ENCODE results near the gene GFPT2.

GFPT2 gene

DNA sequence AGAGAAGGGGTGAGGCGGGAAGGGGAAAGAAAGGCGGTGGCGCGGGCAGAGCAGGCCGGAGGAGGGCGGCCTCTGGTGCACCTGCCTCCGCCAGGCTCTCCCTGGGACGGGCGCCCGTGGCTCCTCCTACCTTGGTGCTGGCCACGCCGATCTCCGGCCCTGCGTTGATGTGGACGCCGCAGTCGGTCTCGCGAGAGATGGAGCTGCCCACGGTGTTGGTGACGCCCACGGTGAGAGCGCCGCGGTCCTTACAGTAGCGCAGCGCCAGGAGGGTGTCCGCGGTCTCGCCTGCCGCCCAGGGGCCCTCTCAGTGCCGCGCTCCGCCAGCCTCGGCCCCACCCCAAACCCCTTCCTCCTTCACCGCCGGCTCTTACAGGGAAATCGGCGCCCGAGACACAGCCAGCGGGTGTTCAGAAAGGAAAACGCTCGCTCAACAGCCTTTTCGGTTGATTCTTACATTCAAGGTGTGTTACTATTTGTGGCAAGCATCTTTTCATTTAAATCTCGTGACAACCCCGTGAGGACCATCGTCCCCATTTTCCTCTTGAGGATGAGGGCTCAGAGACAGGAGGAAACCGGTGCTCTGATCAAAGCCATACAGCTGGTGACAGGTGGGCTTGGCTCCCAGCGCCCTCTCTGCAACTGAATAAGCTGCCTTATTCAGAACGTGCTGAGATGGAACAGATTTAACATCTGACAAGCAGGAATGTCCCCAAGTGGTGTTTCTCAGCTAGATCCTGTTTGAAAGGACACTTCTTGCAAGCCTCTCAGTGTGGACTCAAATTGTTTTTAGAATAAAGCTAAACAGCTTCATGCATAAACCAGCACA, 39.2 kb downstream of the GFPT2 start (continued):
- TF ChIP-seq ZNF792 (tag by site-specific recombination; IDR thresholded peaks at IDR 0.05) = no peak
- TF ChIP-seq ZEB2 (tag by site-specific recombination; IDR thresholded peaks at IDR 0.05) = no peak
- no peak for TF ChIP-seq ZNF169 (tag by site-specific recombination; IDR thresholded peaks at IDR 0.05)
- TF ChIP-seq TRIM28 (IDR thresholded peaks at IDR 0.05; ENCODE audit: borderline replicate concordance, low read length) = no peak
- no peak for TF ChIP-seq ZSCAN16 (tag by site-specific recombination; IDR thresholded peaks at IDR 0.05)
- TF ChIP-seq, protein P1, sequence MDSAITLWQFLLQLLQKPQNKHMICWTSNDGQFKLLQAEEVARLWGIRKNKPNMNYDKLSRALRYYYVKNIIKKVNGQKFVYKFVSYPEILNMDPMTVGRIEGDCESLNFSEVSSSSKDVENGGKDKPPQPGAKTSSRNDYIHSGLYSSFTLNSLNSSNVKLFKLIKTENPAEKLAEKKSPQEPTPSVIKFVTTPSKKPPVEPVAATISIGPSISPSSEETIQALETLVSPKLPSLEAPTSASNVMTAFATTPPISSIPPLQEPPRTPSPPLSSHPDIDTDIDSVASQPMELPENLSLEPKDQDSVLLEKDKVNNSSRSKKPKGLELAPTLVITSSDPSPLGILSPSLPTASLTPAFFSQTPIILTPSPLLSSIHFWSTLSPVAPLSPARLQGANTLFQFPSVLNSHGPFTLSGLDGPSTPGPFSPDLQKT (IDR thresholded peaks at IDR 0.05; ENCODE audit: borderline replicate concordance, low read depth, low read length) = no peak
- no peak for TF ChIP-seq ZNF558 (tag by site-specific recombination; IDR thresholded peaks at IDR 0.05)

GRCh38 chr5:180311216-180311615, 41.9 kb downstream of the GFPT2 start:
- no peaks in the 10 kb centered on the region for H3K9me3 ChIP-seq (ENCODE audit: control insufficient read depth, insufficient read depth, low read depth, low read length)
- H3K27ac ChIP-seq (ENCODE audit: extremely low read depth, low read depth, low read length) = no peak overlapping the region
- peaks cover 0 to 34% of the 10 kb centered on the region in 2 experiments; a peak in 1 of 3 replicates for H3K36me3 ChIP-seq (ENCODE audit: control insufficient read depth in 2 of 2, insufficient read depth in 1 of 2, low read length in 2 of 2)
- TF ChIP-seq MZF1 (tag by site-specific recombination; IDR thresholded peaks at IDR 0.05; ENCODE audit: borderline replicate concordance) = no peak
- no peak for TF ChIP-seq ZSCAN23 (tag by site-specific recombination; IDR thresholded peaks at IDR 0.05)
- no peak for TF ChIP-seq ZNF701 (tag by site-specific recombination; IDR thresholded peaks at IDR 0.05)
- no peak for TF ChIP-seq ZNF830 (tag by site-specific recombination; IDR thresholded peaks at IDR 0.05; ENCODE audit: low read depth)
- TF ChIP-seq ZNF558 (tag by site-specific recombination; IDR thresholded peaks at IDR 0.05) = no peak
- TF ChIP-seq KLF1 (tag by site-specific recombination; IDR thresholded peaks at IDR 0.05) = no peak
- no peak for TF ChIP-seq ZNF571 (tag by site-specific recombination; IDR thresholded peaks at IDR 0.05)
- no peak for TF ChIP-seq ZNF76 (tag by site-specific recombination; IDR thresholded peaks at IDR 0.05; ENCODE audit: borderline replicate concordance, low read depth)
- TF ChIP-seq ZNF214 (tag by site-specific recombination; IDR thresholded peaks at IDR 0.05; ENCODE audit: borderline replicate concordance) = no peak
- TF ChIP-seq ZNF10 (tag by site-specific recombination; IDR thresholded peaks at IDR 0.05) = no peak
- TF ChIP-seq ZNF510 (tag by site-specific recombination; IDR thresholded peaks at IDR 0.05; ENCODE audit: insufficient replicate concordance) = no peak
- TF ChIP-seq ZIC2 (tag by site-specific recombination; IDR thresholded peaks at IDR 0.05) = no peak
- no peak for TF ChIP-seq ZNF600 (tag by site-specific recombination; IDR thresholded peaks at IDR 0.05)
- TF ChIP-seq, protein P1 (IDR thresholded peaks at IDR 0.05; ENCODE audit: borderline replicate concordance, low read depth, low read length) = no peak
- no peak for TF ChIP-seq SP2 (tag by site-specific recombination; IDR thresholded peaks at IDR 0.05)
- TF ChIP-seq, protein P2, sequence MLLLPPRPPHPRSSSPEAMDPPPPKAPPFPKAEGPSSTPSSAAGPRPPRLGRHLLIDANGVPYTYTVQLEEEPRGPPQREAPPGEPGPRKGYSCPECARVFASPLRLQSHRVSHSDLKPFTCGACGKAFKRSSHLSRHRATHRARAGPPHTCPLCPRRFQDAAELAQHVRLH (tag by site-specific recombination; IDR thresholded peaks at IDR 0.05) = no peak
- TF ChIP-seq ZNF335 (tag by site-specific recombination; conservative IDR thresholded peaks at IDR 0.05) = no peak
- ChIA-PET CTCF (no interaction called here), POLR2A (no interaction called here)
- no peaks in the 10 kb centered on the region for H3K4me1 ChIP-seq (ENCODE audit: control insufficient read depth, insufficient read depth, low read length)
- H3K4me3 ChIP-seq (ENCODE audit: low read depth, low read length) = no peak overlapping the region

Measured in HEK293 (cell line).